Measurements from ENCODE around the gene IQCB1.

GRCh38 chr3:121821421-121822199, 13.2 kb downstream of the IQCB1 start:
- TF ChIP-seq CTCF (IDR thresholded peaks at IDR 0.05), result no peak
- TF ChIP-seq POLR2A (IDR thresholded peaks at IDR 0.05), result no peak

All from heart left ventricle (tissue), 13 donors.